Astrocyte (in vitro differentiated cells and primary cell): ENCODE results near the gene SBF2.

Experiments
- CTCF ChIP-seq: IDR thresholded peaks from 2 replicates; pipeline ENCODE4 v1.5.1; 2011; ENCODE audit warnings: low read depth, mild to moderate bottlenecking, inconsistent platforms, low read length, moderate library complexity; ENCODE audit not compliant: insufficient read depth
- EZH2 ChIP-seq: IDR thresholded peaks from 2 replicates; pipeline ENCODE4 v1.6.1; 2012; ENCODE audit warnings: mild to moderate bottlenecking, low read length, inconsistent platforms; ENCODE audit not compliant: insufficient read depth

- TF ChIP-seq CTCF (no peak), EZH2 (no peak)
Observed at GRCh38 chr11:10139143-10139542, 154.9 kb downstream of the SBF2 start.
